GM12891 (cell line): Measurements from ENCODE around the gene CDH4.

Experiments
- DNase-seq: peaks from one replicate; pipeline ENCODE4 v3.0.0; 2011; ENCODE audit warnings: low spot score; ENCODE audit not compliant: insufficient read length
- FAIRE-seq: peaks from 2 replicates; lab custom pipeline; 2011; peaks lifted over from hg19 to GRCh38; lab: Jason Lieb, UNC
- PAX5 ChIP-seq: IDR thresholded peaks from 2 replicates; pipeline ENCODE4 v1.6.1; 2011; ENCODE audit warnings: low read length, moderate library complexity, mild to moderate bottlenecking; ENCODE audit not compliant: insufficient read depth, severe bottlenecking
- POLR2A ChIP-seq: IDR thresholded peaks from 2 replicates; pipeline ENCODE4 v1.6.1; 2011; ENCODE audit warnings: low read depth, low read length, control low read depth
- POLR2AphosphoS5 ChIP-seq: IDR thresholded peaks from 2 replicates; pipeline ENCODE4 v1.6.1; 2011; ENCODE audit warnings: low read depth, low read length, control low read depth
- POU2F2 ChIP-seq: IDR thresholded peaks from 2 replicates; pipeline ENCODE4 v1.6.1; 2011; ENCODE audit warnings: low read depth, mild to moderate bottlenecking, control low read depth, low read length, moderate library complexity
- SPI1 ChIP-seq: IDR thresholded peaks from 2 replicates; pipeline ENCODE4 v1.6.1; 2011; ENCODE audit warnings: low read depth, low read length, control low read depth
- TAF1 ChIP-seq: IDR thresholded peaks from 2 replicates; pipeline ENCODE4 v1.6.1; 2011; ENCODE audit warnings: low read depth, low read length, control low read depth

The CDH4 gene

GRCh38 chr20:61813791-61814190, 561.7 kb downstream of the CDH4 start:
- FAIRE-seq (no peak), DNase-seq (no peak)
- no peak for TF ChIP-seq SPI1
- no peak for TF ChIP-seq POLR2AphosphoS5
- no peak for TF ChIP-seq TAF1
- TF ChIP-seq POLR2A: no peak
- TF ChIP-seq POU2F2: no peak
- no peak for TF ChIP-seq PAX5

GRCh38 chr20:61814244-61814643, 562.2 kb downstream of the CDH4 start:
- TF ChIP-seq POU2F2: no peak
- TF ChIP-seq PAX5: no peak
- no peak for TF ChIP-seq POLR2AphosphoS5
- FAIRE-seq (no peak), DNase-seq (no peak)

GRCh38 chr20:61814726-61815125, 562.7 kb downstream of the CDH4 start:
- FAIRE-seq: no peak
- no peak for DNase-seq
- TF ChIP-seq POLR2A (no peak), SPI1 (no peak), POLR2AphosphoS5 (no peak), TAF1 (no peak), POU2F2 (no peak), PAX5 (no peak)

GRCh38 chr20:61815176-61815575, 563.1 kb downstream of the CDH4 start:
- FAIRE-seq (no peak), DNase-seq (no peak)
- TF ChIP-seq POLR2A: no peak
- no peak for TF ChIP-seq POU2F2
- TF ChIP-seq PAX5: no peak
- no peak for TF ChIP-seq TAF1
- TF ChIP-seq SPI1: no peak
- TF ChIP-seq POLR2AphosphoS5: no peak

- no peak for FAIRE-seq
These were observed 563.6 kb downstream of the CDH4 start for GRCh38 chr20:61815678-61816077.

GRCh38 chr20:61816606-61817460, 564.8 kb downstream of the CDH4 start:
- TF ChIP-seq TAF1 (no peak), SPI1 (no peak)
- FAIRE-seq (no peak), DNase-seq (no peak)

More at GRCh38 chr20:61815678-61816077, 563.6 kb downstream of the CDH4 start:
- DNase-seq: no peak
- TF ChIP-seq SPI1 (no peak), POU2F2 (no peak), PAX5 (no peak), POLR2A (no peak), TAF1 (no peak), POLR2AphosphoS5 (no peak)

GRCh38 chr20:61817575-61817974, 565.5 kb downstream of the CDH4 start:
- DNase-seq: no peak
- TF ChIP-seq TAF1 (no peak), POLR2AphosphoS5 (no peak), POU2F2 (no peak), POLR2A (no peak), SPI1 (no peak), PAX5 (no peak)
- no peak for FAIRE-seq

- TF ChIP-seq PAX5 (no peak), TAF1 (no peak), SPI1 (no peak), POLR2AphosphoS5 (no peak), POU2F2 (no peak), POLR2A (no peak)
- DNase-seq (no peak), FAIRE-seq (no peak)
These were observed 566.9 kb downstream of the CDH4 start for GRCh38 chr20:61818746-61819573.

- TF ChIP-seq PAX5 (no peak), POU2F2 (no peak), POLR2AphosphoS5 (no peak), POLR2A (no peak), SPI1 (no peak), TAF1 (no peak)
- DNase-seq: no peak
These were observed 567.4 kb downstream of the CDH4 start for GRCh38 chr20:61819574-61819846.

More at GRCh38 chr20:61819574-61819846, 567.4 kb downstream of the CDH4 start:
- no peak for FAIRE-seq
